HG03571 (cell line): Measurements from ENCODE around the gene STYK1.
"Not testable (repeated sequence)": the region's sequence is repeated elsewhere in the genome, so short reads cannot be mapped to it uniquely, and the experiment has no call there.

Experiments used
- ATAC-seq: cut with Tn5 transposase; IDR thresholded peaks from one replicate; pipeline ENCODE4 v1.9.1; 2021; ENCODE audit not compliant: unreplicated experiment

The STYK1 gene

GRCh38 chr12:10623131-10623530 lies 50.7 kb downstream of the STYK1 start:
- no peak for ATAC-seq

DNA sequence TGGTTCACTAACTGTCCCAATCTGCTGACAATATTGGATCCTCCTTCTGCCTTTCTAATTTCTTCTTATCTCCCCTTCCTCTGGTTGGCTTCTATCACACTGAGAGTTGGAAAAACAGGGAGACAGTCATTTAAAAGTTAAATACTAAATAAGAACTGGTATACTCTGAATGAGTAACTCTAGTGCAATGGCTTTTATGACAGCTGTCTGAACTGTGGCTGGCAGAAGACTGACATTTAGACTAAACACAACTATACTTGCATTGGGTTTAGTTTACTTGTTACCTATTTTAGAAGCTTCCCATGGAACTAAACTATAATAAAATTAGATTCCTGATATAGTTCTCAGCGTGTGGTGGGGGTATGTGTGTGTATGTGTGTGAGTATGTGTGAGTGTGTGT lies 52.6 kb downstream of the STYK1 start:
- ATAC-seq: no peak

- ATAC-seq: no peak
Observed at GRCh38 chr12:10620078-10620779, 53.6 kb downstream of the STYK1 start.

DNA sequence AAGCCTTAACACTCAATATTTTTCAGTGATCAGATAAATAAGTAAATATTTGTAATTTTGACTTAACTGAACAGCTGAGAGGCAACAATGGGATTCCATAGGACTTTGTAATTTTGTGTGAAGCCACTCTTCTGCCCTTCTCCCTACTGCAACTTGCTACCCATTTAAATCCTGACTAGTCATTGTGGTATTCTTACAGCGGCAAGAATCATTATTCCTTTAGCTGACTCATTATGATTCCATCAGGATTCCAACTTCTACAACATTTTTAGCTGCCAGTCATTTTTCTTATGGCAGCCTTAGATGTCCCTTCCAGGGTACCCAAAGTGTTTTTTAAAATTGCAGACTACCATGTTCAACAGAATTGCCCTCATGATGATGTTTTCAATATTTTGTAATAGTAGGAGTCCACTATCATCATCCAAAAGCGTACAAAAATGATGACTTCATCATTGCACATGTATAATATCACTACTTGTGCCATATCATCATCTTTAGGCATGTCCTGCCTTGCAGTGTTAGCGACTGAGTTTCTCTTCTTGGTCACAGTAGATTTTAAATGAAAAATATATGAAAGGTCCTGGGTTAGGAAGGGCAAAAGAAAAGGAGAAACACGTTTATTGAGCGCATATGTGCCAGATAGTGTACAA lies 55.4 kb downstream of the STYK1 start:
- ATAC-seq: no peak

GRCh38 chr12:10617863-10618262 lies 56.0 kb downstream of the STYK1 start:
- no peak for ATAC-seq

- no peak for ATAC-seq
Observed at GRCh38 chr12:10615532-10615931, 58.3 kb downstream of the STYK1 start.

DNA sequence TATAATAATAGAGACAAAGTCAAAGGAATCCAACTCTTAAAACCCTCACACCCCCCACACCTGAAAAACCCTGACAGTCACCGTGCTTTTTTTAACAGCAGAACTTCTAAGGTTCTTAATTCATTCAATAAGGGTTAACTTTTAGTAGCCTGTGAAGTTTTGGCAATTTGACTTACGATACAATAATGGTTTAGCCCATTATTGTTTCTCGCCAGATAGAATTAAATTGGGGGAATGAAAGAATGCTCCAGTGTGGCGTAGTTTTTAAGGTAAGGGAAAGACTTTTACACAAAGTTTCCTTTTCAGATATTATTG lies 59.8 kb downstream of the STYK1 start:
- peak; percentile 18 for ATAC-seq

GRCh38 chr12:10613349-10614055 lies 60.4 kb downstream of the STYK1 start, which contains the start of gene MAGOHB:
MAGOHB (minus strand) TSS chr12:10613609; CDS start chr12:10613532, 77 bp downstream.
- ATAC-seq: peak; percentile 90

- ATAC-seq: peak; percentile 17
Observed at GRCh38 chr12:10612984-10613348, 60.9 kb downstream of the STYK1 start.

DNA sequence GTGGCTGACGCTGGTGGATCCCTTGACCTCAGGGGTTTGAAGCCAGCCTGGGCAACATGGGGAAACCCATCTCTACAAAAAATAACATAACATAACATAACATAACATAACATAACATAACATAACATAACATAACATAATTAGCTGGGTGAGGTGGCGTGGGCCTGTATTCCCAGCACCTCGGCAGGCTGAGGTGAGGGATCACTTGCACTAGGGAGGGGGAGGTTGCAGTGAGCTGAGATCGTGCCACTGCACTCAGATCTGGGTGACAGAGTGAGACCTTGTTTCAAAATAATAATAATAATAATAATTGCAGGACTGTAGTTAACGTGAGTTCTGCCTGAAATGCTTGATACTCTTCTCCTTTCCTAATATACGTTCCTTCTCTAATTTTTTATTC lies 61.7 kb downstream of the STYK1 start:
- ATAC-seq: no peak

DNA sequence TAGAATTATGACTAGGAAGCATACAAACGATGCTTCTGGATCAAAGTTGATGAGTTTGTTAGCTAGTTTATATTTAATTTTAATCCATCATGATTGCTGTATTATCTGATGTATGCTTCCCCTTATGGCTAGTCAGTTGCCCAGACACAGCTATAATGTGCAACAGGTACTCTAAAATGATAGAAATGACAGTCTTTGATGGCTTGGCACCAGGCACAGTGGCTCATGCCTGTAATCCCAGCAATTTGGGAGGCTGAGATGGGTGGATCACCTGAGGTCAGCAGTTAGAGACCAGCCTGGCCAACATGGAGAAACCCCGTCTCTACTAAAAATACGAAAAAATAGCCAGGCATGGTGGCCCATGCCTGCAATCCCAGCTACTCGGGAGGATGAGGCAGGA lies 62.6 kb downstream of the STYK1 start:
- ATAC-seq: not testable (repeated sequence)

DNA sequence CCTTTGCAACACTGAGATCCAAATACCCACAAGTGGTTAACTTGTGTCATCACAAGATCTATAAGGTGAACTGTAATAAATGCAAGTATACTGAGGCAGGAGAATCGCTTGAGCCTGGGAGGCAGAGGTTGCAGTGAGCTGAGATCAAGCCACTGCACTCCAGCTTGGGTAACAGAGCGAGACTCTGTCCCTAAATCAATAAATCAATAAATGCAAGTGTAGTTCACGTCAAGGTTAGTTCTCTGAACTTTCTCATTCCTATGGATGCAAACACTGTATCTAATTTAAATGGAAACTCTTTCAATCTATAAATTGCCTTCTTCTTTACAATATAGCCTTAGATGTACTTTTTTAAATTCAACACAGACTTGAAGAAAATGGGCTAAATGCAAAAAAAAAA lies 63.7 kb downstream of the STYK1 start:
- no peak for ATAC-seq

DNA sequence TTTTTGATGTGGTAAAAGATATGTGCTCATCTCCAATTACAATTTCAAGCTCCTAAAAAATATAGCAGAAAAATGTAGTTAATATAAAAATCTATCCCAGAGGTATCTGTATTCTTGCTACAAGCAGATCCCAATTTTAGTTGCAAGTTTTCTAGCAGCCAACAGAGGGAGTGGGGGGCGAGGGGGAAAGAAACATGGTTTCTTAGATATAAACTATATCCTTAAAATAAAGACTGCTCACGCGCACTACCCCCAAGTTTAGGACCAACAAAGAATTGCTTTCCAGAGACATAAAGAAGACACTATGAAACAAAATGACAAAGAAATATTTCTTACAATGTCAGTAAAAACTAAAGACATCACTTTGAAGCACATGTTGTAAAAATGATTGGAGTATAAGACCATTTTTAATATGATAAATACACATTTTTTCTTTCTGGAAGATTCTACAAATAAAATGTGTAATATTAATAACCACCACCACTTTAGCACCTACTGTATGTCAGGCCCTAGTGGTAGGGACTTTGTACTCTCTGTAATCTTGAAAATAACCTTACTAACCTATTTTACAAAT lies 65.9 kb downstream of the STYK1 start:
- ATAC-seq: no peak

- no peak for ATAC-seq
Observed at GRCh38 chr12:10601860-10602259, 72.0 kb downstream of the STYK1 start.

DNA sequence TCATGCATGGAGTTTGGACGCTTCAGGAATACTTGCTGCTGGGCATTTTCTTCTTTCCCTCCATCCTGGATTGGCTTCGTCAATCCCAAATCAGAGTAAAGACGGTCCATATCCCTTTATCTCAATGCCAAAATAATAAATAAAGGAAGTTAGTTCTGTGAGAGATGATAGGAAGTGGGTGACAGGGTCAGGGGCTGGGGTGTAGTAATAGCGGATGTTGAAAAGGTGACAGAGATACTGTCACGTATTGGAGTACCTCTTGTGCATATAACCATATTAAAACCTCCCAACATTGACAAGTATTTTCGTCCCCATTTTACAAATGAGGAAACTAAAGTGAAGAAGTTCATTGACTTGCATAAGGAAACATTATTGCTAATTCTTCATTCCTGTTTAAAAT lies 72.9 kb downstream of the STYK1 start:
- no peak for ATAC-seq

GRCh38 chr12:10595881-10596280 lies 78.0 kb downstream of the STYK1 start:
- ATAC-seq: no peak

GRCh38 chr12:10590966-10591365 lies 82.9 kb downstream of the STYK1 start:
- no peak for ATAC-seq

DNA sequence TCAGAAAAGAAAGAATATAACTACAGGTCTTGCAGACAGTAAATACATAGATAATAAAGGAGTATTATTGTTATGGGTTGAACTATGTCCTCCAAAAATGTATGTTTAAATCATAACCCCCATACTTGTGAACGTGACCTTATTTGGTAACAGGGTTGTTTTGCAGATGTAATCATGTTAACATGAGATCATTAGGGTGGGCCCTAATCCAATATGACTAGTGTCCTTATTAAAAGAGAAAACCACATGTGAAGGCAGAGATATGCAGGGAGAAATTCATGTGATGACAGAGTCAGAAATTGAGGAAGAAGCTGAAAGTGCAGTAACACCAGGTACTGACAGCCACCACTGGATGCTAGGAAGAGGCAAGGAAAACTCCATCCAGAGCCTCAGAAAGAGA lies 89.4 kb downstream of the STYK1 start:
- ATAC-seq: no peak

DNA sequence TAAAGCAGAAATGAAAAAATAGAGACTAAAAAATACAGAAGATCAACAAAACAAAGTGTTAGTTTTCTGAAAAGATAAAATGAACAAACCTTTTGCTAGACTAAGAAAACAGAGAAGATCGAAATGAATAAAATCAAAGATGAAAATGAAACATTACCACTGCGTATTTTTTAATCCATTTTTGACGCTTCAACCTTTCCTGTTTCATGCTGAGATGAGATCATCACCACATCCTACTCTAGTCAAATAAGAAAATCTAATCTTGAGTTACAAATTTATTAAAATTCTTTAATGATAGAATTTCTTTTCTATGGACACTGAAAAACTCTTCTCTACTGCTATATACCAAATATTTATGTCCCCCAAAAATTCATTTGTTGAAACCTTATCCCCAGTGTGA lies 91.1 kb downstream of the STYK1 start:
- ATAC-seq: no peak

DNA sequence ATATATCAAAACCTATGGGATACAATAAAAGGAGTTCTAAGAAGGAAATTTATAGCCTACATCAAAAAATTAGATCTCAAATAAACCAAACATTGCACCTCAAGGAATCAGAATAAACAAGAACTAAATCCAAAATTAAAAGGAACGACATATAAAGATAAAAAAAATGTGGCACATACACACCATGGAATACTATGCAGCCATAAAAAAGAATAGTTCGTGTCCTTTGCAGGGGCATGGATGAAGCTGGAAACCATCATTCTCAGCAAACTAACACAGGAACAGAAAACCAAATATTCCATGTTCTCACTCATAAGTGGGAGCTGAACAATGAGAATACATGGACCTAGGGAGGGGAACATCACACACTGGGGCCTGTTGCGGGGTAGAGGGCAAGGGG lies 91.7 kb downstream of the STYK1 start:
- ATAC-seq: not testable (repeated sequence)

- ATAC-seq: no peak
Observed at GRCh38 chr12:10574307-10574706, 99.5 kb downstream of the STYK1 start.

DNA sequence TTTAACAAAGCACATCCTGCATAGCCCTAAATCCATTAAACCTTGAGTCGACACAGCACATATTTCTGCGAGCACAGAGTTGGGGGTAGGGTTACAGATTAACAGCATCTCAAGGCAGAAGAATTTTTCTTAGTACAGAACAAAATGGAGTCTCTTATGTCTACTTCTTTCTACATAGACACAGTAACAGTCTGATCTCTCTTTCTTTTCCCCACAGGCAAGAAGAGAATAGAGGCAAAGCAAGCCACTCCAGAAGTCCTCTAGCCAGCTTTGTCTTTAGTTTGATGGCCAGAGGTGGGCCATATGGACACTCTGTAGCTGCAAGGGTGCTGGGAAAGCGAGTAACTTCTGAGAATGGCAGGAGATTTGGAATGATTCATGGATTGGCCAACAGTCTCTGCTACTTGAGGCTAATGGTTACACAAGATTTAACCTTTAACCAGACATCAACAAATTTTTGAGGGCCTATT lies 101.8 kb downstream of the STYK1 start:
- ATAC-seq: not testable (repeated sequence)
